Measurements from ENCODE around the gene BAG5. TPM values are rescaled to one million over a fixed set of nuclear protein-coding genes. Genes with fewer than 3 reads are reported as not detected.

BAG5 gene
- polyA plus RNA-seq, 1 experiment, result 12.5 TPM

DNA sequence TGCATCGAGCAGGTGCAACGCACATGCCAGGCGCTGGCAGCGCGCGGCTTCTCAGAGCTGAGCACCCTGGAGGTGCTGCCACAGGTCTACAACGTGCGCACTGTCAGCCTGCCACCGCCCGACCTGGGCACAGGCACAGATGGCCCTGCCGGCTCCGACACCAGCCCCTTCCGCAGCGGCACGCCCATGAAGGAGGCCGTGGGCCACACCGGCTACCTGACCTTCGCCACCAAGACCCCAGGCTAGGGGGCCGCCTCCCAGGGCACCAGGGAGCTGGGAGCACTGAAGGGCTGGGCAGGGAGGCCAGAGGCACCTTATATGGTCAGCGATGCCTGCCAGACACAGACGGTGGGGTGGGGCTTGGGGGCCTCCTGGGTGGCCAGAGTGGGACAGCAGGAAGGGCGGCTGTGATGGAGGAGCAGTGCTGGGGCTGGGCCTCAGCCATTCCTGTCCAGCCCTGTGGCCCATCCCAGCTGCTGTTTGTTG is 27.8 kb downstream of the BAG5 start:
- Histone ChIP-seq H3K27ac (ENCODE audit: low read depth, low read length) (no peak overlapping the region), H3K27me3 (ENCODE audit: control insufficient read depth, insufficient read depth, low read length) (no peaks in the 10 kb centered on the region), H3K9me3 (ENCODE audit: control insufficient read depth, insufficient read depth, low read length) (no peaks in the 10 kb centered on the region; the same call in 1 of the 2 replicates), H3K4me3 (ENCODE audit: low read depth, low read length) (no peak overlapping the region)
- CTCF ChIA-PET, result interaction anchor here (0.6 kb wide), 1 partner anchor 230 kb away, joined by 3 read pairs; no protein-coding TSS in a partner anchor
- POLR2A ChIA-PET, result no interaction called here
- DNase-seq (ENCODE audit: low read depth, low spot score), result no peak
- TF ChIP-seq, protein P1, sequence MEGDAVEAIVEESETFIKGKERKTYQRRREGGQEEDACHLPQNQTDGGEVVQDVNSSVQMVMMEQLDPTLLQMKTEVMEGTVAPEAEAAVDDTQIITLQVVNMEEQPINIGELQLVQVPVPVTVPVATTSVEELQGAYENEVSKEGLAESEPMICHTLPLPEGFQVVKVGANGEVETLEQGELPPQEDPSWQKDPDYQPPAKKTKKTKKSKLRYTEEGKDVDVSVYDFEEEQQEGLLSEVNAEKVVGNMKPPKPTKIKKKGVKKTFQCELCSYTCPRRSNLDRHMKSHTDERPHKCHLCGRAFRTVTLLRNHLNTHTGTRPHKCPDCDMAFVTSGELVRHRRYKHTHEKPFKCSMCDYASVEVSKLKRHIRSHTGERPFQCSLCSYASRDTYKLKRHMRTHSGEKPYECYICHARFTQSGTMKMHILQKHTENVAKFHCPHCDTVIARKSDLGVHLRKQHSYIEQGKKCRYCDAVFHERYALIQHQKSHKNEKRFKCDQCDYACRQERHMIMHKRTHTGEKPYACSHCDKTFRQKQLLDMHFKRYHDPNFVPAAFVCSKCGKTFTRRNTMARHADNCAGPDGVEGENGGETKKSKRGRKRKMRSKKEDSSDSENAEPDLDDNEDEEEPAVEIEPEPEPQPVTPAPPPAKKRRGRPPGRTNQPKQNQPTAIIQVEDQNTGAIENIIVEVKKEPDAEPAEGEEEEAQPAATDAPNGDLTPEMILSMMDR (IDR thresholded peaks at IDR 0.05; ENCODE audit: low read depth, low read length), result no peak

DNA sequence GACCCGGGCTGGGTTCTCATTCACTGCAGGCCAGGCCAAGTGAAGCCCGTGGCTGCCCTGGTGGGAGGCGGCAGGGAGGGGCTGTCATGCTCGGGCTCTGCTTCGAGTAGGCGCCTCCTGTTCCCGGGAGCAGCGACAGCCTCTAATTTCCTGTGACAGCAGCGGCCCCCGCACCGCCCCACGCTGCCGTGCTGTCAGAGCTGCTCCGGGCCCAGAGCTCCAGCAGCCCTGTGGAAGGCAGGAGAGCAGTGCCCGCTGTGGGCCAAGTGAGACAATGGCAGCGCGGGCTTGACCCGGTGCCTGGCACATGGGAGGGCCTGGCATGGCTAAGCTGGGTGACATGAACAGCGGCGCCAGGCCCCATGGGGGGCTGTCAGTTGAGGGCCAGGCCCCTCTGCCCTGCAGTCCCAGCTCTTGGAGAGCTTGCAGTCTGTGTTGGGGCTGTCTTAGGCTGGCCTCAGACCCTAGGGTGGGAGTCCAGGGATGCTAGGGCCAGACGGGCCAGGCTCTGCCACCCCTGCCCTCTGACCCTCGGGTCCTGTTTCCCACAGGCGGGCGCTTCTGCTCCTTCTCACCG is 28.4 kb downstream of the BAG5 start:
- POLR2A ChIA-PET, result interaction anchor here (0.5 kb wide), 1 partner anchor 58 kb away, joined by 3 read pairs; no protein-coding TSS in a partner anchor
- TF ChIP-seq, protein P1 (IDR thresholded peaks at IDR 0.05; ENCODE audit: low read depth, low read length), result no peak
- Histone ChIP-seq H3K27ac (ENCODE audit: low read depth, low read length) (no peak overlapping the region), H3K9me3 (ENCODE audit: control insufficient read depth, insufficient read depth, low read length) (no peaks in the 10 kb centered on the region; the same call in 1 of the 2 replicates), H3K27me3 (ENCODE audit: control insufficient read depth, insufficient read depth, low read length) (no peaks in the 10 kb centered on the region), H3K4me3 (ENCODE audit: low read depth, low read length) (no peak overlapping the region)
- CTCF ChIA-PET, result interaction anchor here (0.6 to 2.0 kb wide), 2 partner anchors 16 to 231 kb away, joined by 3 to 8 read pairs; no protein-coding TSS in a partner anchor
- DNase-seq (ENCODE audit: low read depth, low spot score), result no peak

DNA sequence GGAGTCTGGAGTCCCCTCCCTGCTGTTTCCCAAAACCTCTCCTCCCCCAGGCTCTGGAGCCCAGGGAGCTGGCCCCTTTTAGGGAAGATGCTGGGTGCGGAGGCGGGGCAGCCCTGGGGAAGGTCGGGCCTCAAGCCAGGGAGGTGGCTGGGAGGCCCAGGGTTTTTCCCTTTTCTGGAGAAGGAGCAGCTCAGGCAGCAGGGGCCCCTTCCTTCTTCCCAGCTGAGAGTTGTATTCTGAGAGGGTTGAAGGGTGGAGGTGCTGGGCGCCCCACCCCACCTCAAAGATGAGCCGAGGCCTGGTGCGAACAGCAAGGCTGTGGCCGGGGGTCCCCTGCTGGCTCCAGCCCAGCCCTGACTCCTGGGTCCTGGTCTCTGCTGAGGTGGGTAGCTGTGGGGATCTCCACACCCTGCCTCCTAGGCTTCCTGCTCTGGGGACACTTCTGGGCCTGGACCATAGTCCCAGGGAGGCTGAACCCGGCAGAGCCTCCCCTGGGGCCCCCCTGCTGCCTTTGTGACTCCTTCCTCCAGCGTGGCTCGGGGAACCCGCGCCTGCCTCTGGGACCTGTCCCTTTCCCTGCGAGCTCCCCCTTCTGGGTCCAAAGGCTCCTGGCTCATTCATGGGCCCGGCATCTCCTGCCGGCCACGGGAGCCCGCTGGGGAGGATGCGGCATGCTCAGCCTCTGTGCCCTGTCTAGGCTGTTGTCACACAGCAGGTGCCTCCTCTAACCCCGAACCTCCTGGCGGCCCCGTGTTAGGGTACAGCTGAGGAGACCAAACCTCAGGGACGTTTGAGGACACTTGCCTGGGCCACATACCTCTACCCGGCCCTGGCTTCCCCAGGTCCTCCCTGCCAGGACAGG is 29.1 kb downstream of the BAG5 start:
- Histone ChIP-seq H3K9me3 (ENCODE audit: control insufficient read depth, insufficient read depth, low read length) (peaks cover 3% of the 10 kb centered on the region; the same call in 1 of the 2 replicates), H3K4me3 (ENCODE audit: low read depth, low read length) (no peak overlapping the region), H3K27me3 (ENCODE audit: control insufficient read depth, insufficient read depth, low read length) (no peaks in the 10 kb centered on the region), H3K27ac (ENCODE audit: low read depth, low read length) (no peak overlapping the region)
- no peak for DNase-seq (ENCODE audit: low read depth, low spot score)
- CTCF ChIA-PET, result interaction anchor here (2.0 kb wide), 1 partner anchor 15 kb away, joined by 8 read pairs; no protein-coding TSS in a partner anchor
- TF ChIP-seq, protein P1 (IDR thresholded peaks at IDR 0.05; ENCODE audit: low read depth, low read length), result no peak
- POLR2A ChIA-PET, result interaction anchor here (0.5 kb wide), 1 partner anchor 59 kb away, joined by 3 read pairs; no protein-coding TSS in a partner anchor

GRCh38 chr14:103532216-103533136 is 30.0 kb downstream of the BAG5 start:
- H3K9me3 ChIP-seq (ENCODE audit: control insufficient read depth, insufficient read depth, low read length), result peaks cover 3% of the 10 kb centered on the region; the same call in 1 of the 2 replicates
- CTCF ChIA-PET, result interaction anchor here (2.0 kb wide), 1 partner anchor 14 kb away, joined by 8 read pairs; no protein-coding TSS in a partner anchor
- no peaks in the 10 kb centered on the region for H3K27me3 ChIP-seq (ENCODE audit: control insufficient read depth, insufficient read depth, low read length)
- H3K27ac ChIP-seq (ENCODE audit: low read depth, low read length), result no peak overlapping the region
- H3K4me3 ChIP-seq (ENCODE audit: low read depth, low read length), result no peak overlapping the region
- DNase-seq (ENCODE audit: low read depth, low spot score), result no peak
- TF ChIP-seq, protein P1 (IDR thresholded peaks at IDR 0.05; ENCODE audit: low read depth, low read length), result no peak
- POLR2A ChIA-PET, result no interaction called here

Data from AG04450 (cell line).